Tongue (tissue), 3 donors: ENCODE data around the gene C15orf62. TPM values are rescaled to one million over a fixed set of nuclear protein-coding genes. Genes with fewer than 3 reads are reported as not detected.

ENCODE experiments used
- DNase-seq: peaks from one replicate; pipeline ENCODE4 v3.0.0-alpha.2; 2015
- small RNA-seq: library from RNA; depleted of rRNA; stranded (forward); fragments of <200 nt; gene quantifications from one replicate; pipeline ENCODE3, GENCODE V24; 2014; ENCODE audit warnings: low replicate concordance
- total RNA-seq: library from RNA; depleted of rRNA; stranded (reverse); fragments of >200 nt; gene quantifications from one replicate; pipeline ENCODE4 v1.2.3, GENCODE V29; 2014

The C15orf62 gene
- total RNA-seq, 1 donor from 2014 or later = 0.51 TPM

GRCh38 chr15:40815042-40815698 is 45.4 kb downstream of the C15orf62 start:
- peak; percentile 61 for DNase-seq

- DNase-seq = no peak
Observed at GRCh38 chr15:40819048-40819447, 49.3 kb downstream of the C15orf62 start.

GRCh38 chr15:40821195-40821594 is 51.4 kb downstream of the C15orf62 start:
- DNase-seq = no peak

Small RNA genes within 50 kb of the gene (small RNA-seq; reads per million reads assigned to genes)
- not detected for gene SUMO2P15

Other genes with a start within 250 kb of the C15orf62 start
- gene CCDC32, start 204.9 kb upstream of the C15orf62 start, total RNA-seq = 21.5 TPM
- 17.6 TPM for gene RPUSD2, start 200.7 kb upstream of the C15orf62 start, total RNA-seq
- 13.0 TPM for gene KNL1, start 175.7 kb upstream of the C15orf62 start, total RNA-seq
- 9.2 TPM for gene RAD51, start 74.8 kb upstream of the C15orf62 start, total RNA-seq
- gene RMDN3, start 14.7 kb upstream of the C15orf62 start, total RNA-seq = 24.5 TPM
- gene GCHFR, start 5.9 kb upstream of the C15orf62 start, total RNA-seq = 3.3 TPM
- 25.3 TPM for gene ZFYVE19, start 37.1 kb downstream of the C15orf62 start, total RNA-seq
- 17.3 TPM for gene DNAJC17, start 37.5 kb downstream of the C15orf62 start, total RNA-seq
- not detected for gene PPP1R14D, start 58.7 kb downstream of the C15orf62 start, total RNA-seq
- gene SPINT1, start 74.1 kb downstream of the C15orf62 start, total RNA-seq = 49.2 TPM
- 11.8 TPM for gene RHOV, start 104.3 kb downstream of the C15orf62 start, total RNA-seq
- 23.8 TPM for gene VPS18, start 124.5 kb downstream of the C15orf62 start, total RNA-seq
- gene DLL4, start 159.4 kb downstream of the C15orf62 start, total RNA-seq = 22.5 TPM
- gene CHAC1, start 183.5 kb downstream of the C15orf62 start, total RNA-seq = 5.3 TPM